HG03342 (cell line): ENCODE results near the gene THOC6.

Experiments
- ATAC-seq: cut with Tn5 transposase; IDR thresholded peaks from one replicate; pipeline ENCODE4 v1.9.1; 2021; ENCODE audit warnings: mild to moderate bottlenecking, moderate library complexity; ENCODE audit not compliant: unreplicated experiment

The THOC6 gene

GRCh38 chr16:3014971-3015370, 8.9 kb upstream of the THOC6 start:
- ATAC-seq: no peak

GRCh38 chr16:3015865-3016521, 7.8 kb upstream of the THOC6 start:
- ATAC-seq: no peak

DNA sequence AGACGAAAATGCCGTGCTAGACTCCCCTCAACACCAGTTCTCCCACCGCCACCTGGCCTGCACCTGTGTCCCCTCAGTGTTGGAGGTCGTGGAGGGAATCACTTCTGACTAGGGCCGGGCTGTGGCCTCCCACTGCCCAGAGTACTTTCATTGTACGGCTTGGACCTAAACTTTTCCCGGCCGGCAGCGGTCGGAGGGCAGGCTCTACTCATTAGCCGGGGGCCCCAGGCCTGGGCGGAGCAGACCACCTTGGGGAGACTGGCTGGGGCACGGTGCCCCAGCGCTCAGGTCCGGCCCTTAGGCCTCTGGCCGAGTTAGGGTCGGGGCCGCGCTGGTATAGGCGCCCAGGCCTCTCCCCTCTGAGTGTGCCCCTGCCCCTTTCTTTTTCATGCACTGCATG, 6.5 kb upstream of the THOC6 start:
- no peak for ATAC-seq

GRCh38 chr16:3017794-3018506, 5.9 kb upstream of the THOC6 start, which contains the start of gene CLDN6:
Gene CLDN6, minus strand, starts transcription at chr16:3018183. Its CDS starts 2,162 bp downstream, at chr16:3016021.
- ATAC-seq: no peak

DNA sequence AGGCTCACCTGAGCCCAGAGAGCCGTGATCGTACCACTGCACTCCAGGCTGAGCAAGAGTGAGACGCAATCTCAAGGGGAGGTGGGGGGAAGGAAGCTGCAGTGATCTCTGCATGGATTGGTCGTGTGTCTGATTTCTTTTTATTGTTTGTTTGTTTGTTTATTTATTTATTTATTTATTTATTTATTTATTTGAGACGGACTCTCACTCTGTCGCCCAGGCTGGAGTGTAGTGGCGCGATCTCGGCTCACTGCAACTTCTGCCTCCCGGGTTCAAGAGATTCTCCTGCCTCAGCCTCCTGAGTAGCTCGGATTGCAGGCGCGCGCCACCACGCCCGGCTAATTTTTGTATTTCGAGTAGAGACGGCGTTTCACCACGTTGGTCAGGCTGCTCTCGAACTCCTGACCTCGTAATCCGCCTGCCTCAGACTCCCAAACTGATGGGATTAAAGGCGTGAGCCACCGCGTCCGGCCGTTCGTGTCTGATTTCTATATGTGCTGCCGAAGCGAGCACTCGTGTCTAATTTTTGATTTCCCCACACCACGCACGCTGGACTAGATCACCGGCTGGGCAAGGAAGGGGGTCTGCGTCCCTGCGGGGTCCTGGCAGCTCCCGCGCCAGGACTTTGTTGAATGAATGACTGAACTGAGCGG, 4.1 kb upstream of the THOC6 start:
- ATAC-seq: no peak

GRCh38 chr16:3020247-3020603, 3.6 kb upstream of the THOC6 start, which contains the start of gene TNFRSF12A:
Gene TNFRSF12A, plus strand, starts transcription at chr16:3020368. Its CDS starts 30 bp downstream, at chr16:3020398.
- no peak for ATAC-seq

- no peak for ATAC-seq
Observed at GRCh38 chr16:3020604-3021448, 3.0 kb upstream of the THOC6 start.

DNA sequence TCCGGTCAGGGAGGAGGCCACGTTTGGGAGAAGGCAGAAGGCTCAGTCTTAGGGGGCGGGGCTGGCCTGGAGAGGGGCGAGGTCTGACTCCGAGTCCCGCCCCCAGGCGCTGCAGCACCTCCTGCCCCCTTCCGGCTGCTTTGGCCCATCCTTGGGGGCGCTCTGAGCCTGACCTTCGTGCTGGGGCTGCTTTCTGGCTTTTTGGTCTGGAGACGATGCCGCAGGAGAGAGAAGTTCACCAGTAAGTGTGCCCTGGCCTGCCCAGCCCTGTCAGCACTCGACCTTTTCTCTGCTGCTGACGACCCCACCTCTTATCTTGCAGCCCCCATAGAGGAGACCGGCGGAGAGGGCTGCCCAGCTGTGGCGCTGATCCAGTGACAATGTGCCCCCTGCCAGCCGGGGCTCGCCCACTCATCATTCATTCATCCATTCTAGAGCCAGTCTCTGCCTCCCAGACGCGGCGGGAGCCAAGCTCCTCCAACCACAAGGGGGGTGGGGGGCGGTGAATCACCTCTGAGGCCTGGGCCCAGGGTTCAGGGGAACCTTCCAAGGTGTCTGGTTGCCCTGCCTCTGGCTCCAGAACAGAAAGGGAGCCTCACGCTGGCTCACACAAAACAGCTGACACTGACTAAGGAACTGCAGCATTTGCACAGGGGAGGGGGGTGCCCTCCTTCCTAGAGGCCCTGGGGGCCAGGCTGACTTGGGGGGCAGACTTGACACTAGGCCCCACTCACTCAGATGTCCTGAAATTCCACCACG, 2.2 kb upstream of the THOC6 start:
- no peak for ATAC-seq

DNA sequence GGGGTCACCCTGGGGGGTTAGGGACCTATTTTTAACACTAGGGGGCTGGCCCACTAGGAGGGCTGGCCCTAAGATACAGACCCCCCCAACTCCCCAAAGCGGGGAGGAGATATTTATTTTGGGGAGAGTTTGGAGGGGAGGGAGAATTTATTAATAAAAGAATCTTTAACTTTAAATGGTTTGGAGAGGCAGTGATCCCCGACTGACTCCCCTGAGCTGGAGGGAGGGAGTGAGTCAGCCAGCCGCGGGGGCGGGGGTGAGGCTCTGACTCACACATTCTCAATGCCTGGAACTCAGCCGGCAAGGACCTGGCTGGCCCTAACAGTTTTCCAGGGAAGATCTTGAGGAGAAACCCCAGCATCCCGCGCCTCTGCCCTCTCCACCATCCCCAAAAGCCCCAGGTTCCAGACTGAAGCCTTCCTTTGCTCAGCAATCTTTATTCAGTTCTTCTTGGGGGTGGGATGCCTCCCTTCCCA, 1.6 kb upstream of the THOC6 start:
- no peak for ATAC-seq

- ATAC-seq: no peak
Observed at GRCh38 chr16:3022684-3023414, 986 bp upstream of the THOC6 start.

GRCh38 chr16:3023415-3023668, 493 bp upstream of the THOC6 start:
- ATAC-seq: no peak

- ATAC-seq: no peak
Observed at GRCh38 chr16:3025032-3026002, 1.5 kb downstream of the THOC6 start.

DNA sequence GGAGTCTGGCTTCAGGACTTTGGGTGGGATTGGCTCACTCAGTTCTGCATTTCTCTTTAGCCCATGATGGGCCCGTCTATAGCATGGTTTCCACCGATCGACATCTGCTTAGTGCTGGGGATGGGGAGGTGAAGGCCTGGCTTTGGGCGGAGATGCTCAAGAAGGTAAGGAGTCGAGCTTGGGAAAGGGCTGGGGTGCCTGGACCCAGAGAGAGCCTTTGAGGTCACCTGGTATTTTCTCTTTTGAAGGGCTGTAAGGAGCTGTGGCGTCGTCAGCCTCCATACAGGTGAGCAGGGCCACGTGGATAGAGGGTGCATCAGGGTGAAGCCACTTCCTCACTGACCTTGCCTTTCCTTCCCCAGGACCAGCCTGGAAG, 2.2 kb downstream of the THOC6 start:
- ATAC-seq: no peak

DNA sequence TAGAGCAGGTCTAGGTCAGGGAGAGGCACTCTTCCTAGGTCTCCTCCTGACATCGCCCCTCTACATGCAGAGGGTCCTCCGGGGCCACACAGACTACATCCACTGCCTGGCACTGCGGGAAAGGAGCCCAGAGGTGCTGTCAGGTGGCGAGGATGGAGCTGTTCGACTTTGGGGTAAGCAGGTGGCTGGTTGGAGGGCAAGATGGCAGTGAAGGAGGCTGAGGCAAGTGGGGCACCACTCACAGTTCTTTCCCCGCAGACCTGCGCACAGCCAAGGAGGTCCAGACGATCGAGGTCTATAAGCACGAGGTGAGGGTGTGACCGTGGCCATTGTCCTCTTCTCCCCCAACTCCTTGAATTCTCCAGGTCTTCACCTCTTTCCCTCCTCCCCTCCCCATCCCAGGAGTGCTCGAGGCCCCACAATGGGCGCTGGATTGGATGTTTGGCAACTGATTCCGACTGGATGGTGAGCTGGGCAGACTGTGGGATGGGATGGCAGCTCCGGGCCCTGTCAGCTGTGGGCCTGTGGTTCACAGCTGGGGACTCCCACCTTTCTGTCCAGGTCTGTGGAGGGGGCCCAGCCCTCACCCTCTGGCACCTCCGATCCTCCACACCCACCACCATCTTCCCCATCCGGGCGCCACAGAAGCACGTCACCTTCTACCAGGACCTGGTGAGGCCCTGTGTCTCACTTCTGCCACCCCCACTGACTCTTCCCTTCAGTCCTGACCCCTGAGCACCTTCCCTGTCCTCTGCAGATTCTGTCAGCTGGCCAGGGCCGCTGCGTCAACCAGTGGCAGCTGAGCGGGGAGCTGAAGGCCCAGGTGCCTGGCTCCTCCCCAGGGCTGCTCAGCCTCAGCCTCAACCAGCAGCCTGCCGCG, 3.0 kb downstream of the THOC6 start:
- no peak for ATAC-seq

DNA sequence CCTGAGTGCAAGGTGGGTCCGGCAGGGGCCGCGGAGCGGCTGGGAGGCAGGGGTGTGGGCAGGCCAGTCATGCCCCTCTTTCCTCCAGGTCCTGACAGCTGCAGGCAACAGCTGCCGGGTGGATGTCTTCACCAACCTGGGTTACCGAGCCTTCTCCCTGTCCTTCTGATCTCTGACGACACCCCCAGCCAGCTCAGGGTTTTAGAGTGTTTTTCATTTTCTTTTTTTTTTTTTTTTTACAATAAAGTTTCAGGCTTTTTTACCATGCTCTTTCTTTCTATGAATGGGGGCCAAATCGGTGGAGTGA, 3.6 kb downstream of the THOC6 start:
- ATAC-seq: no peak

DNA sequence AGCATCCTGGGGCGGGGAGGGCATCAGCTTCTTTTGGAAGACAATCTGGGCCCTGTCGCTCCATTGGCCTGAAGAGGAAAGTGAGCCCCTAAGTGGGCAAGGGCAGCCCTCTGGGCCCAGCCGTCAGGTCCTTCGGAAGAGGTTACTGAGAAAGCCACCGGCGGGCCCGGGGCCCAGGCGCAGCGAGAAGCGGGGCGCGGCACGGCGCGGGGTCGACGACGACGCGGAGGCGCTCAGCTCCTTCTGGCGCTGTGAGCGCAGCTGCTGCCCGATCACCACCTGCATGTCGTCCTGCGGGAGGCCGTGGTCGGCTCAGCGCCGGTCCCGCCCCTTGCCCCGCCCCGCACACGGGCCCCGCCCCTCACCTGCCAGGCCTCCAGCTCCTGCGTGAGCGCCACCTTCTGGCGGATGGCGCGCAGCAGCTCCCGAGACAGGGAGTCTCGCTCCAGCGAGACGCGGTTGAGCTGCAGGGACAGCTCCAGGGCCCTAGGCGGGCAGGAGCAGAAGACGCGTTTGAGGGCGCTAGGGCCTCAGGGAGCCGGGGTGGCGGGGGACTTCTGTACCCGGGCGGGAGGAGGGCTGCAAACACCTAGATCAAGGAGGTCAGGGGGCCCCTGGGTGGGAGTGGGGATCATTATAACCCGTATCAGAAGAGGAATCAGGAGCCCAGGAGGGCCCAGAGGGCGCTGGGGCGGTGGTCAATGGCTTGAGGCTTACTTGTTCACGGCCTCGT, 4.3 kb downstream of the THOC6 start:
- ATAC-seq: no peak

DNA sequence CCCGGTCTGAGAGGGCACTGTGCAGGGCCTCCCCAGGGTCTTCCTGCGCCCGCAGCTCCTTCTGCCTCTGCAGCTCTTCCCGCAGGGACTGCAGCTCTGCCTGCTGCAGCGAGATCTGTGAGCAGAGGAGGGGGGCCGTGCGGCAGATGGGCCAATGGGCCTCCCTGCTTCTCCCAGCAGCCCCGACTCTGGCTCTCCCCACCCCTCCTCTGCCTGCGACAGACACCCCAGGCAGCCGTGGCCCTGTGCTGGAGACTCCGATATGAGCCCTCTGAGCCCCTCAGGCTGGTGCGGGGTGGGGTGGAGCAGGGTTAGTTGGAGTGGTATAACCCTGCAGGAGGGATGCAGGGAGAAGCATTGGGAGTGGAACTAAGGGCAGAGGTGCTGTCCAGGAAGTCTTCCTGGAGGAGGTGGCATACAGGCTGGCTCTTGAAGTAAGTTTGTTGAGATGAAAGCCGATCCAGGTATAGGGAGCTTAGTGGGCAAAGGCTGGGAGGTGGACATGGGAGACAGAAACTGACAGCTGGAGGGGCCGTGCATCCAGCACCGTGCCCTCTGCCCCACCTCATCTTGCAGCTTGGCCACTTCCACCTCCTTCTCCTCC, 5.0 kb downstream of the THOC6 start:
- ATAC-seq: no peak
